Measurements from ENCODE around the gene MAPKAPK2.

The MAPKAPK2 gene

DNA sequence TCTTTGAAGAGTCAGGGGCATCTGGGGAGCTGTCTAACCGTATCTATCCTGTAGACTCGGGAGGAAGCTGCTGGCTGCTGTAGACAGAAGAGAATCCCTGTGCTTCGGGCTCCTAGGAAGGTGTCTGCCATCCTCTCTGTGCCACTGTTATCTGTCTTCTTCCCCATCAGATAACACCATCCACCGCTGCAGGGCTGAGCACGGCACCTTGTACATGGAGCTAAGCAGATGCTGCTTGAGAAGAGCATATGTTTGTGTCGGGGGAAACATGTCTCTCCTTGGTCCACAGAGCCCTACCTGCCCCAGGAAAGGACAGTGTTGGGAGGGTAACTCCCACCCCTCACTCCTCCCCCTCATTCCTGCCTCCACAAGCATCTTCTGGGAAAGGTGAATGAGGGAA, 1.4 kb upstream of the MAPKAPK2 start:
- no peak for DNase-seq (ENCODE audit: low read depth in 2 of 2)

DNA sequence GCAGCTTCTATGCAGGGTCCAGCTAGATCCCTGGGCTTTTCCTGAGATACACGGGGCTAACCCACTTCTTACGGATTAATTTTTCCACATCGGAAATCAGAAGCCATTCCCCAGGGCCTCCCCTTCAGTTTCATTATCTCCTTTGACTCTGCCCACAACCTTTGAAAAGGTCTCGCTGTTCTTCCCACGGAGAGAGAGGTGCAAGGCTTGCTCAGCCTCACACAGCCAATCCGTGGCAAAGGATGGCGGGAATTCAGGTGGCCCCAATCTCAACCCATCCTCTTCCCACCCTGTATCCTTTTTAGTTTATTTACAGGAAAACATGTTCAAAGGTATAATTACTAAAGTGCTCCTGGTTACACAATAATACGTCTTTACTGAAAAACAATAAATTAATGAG, 702 bp upstream of the MAPKAPK2 start:
- DNase-seq (ENCODE audit: low read depth in 2 of 2) = no peak

DNA sequence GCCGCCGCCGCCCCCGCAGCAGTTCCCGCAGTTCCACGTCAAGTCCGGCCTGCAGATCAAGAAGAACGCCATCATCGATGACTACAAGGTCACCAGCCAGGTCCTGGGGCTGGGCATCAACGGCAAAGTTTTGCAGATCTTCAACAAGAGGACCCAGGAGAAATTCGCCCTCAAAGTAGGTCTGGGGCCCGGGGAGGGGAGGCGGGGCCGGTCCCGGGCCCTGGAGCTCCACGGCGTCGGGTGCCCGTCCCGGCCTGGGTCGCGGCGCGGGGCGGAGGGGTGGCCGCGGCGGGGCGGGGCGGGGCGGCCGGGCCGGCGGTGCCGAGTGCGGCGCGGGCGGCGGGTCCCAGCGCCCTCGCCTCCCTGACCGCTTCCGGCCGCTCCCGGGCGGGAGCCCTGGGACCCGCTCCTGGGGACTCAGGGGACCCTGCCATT, 646 bp downstream of the MAPKAPK2 start:
- DNase-seq (ENCODE audit: low read depth in 2 of 2) = peak; percentile 32 to 37

DNA sequence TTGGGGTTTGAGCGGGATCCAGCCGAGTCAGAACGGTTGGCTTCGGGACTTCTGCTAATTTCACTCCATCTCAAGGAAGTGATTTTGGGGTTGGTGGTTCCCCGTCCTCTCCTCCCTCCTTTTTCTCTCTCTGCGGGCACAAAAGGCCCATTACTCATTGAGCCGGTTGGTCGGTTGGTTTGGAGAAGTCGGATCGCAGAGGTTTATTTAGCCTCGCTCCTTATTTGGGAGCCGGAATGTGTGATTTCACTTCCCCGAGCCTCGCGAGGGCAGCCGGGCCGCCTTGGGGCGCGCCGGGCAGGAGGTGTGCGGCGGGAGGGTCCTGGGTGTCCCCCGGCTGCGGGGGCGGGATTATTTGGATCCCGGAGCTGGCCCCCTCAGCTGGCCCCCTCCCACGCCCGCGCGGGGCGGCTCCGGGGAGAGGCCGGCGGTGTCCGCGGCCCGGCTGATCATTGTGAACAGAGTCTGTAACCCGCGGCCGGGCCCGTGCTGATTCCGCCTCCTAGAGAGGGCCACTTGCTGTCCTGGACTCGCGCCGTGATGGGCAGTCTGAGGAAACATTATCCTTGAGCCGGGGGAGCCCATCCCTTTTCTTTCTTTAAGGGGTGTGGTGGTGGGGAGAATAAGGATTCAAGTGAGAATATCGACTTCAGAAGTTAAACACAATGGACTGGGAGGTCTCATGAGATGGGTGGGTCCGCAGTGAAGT, 1.2 kb downstream of the MAPKAPK2 start:
- DNase-seq (ENCODE audit: low read depth in 2 of 2) = peak; percentile 32 to 40

DNA sequence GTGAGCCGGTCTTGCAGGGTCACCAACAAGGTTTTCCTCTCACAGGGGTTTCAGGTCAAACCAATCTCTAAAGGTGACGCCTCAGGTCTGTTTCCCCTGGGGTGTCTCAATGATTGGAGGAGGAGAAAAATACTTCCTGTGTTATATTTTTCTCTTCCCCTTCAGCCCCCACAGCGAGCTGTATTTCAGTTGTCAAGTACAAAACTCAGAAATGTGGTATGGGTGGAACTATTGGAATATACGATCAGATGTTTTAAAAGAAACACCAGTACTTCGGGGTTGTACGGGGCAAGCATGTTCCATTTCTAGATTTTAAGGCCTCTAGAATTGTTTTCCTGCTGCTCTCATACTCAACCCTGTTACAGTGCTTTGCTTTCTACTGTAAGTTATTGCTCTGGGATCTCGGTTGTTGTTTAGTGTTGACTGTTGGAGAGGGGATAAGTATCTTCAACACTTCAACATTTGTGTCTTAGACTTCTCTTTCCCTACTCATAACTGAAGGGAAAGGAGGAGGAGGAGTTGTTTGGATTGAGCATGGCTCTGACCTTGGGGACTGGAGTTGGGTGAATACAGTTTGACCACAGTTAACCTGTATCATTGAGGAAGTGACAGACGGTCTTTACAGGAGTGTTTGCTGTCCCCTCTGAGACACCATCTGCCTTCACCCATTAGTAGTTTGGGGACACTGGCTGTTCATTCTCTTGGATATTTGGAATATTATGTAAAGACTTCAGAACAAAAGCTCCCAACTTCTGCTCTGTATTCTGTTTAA, 2.0 kb downstream of the MAPKAPK2 start:
- no peak for DNase-seq (ENCODE audit: low read depth in 2 of 2)

DNA sequence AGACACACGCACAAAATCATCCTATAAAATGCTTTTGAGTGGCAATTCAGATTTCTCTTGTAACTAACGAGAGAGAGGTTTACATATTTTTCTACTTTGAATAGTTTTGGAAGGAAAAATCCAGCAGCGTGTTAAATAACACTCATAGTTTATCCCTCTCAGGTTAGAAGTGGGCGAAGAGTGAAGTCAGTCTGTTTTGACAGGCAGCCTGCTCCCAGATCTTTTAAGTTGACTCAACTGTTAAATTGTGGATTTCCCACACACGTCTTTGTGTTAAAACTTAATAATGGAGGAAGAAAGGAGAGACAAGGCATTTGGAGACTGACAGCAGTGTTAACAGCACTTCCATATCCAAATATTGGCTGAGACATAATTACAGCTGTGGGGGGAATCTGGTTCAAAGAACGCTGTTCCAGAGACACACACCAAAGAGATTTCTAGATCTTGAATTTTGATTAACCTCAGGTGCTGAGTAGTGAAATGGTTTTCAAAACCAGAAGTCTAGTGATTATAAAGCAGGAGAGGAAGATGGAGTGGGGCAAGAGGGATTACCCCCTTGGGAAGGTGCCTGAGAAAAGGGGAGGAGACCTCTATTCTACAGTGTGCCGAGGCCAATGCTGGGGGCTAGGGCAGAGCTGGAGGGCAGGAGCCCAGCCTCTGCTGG, 2.7 kb downstream of the MAPKAPK2 start:
- no peak for DNase-seq (ENCODE audit: low read depth in 2 of 2)

DNA sequence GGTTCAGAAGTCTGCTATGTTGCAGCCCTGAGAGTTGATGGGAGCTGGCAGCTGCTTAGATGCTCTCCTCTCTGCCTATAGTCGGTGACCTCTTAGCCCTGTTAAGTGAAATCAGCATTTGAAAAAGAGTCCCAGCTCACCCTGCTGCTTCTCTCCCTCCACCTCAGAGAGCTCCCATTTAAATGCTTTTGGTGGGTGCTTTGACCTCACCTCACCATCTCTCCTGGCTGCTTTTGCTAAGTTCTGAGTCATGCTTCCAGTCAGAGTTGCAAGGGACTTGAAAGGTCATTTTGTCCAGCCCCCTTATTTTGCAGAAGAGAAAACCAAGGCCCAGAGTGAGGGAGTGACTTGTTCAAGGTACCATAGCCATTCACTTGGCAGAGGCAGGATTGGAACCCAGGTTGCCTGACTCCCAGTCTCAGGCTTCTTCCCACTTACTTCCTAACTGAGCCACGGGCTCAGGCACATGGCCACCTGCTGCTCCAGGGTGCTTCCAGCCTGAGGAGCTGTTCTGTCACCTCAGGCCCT, 3.3 kb downstream of the MAPKAPK2 start:
- DNase-seq (ENCODE audit: low read depth in 2 of 2) = no peak

DNA sequence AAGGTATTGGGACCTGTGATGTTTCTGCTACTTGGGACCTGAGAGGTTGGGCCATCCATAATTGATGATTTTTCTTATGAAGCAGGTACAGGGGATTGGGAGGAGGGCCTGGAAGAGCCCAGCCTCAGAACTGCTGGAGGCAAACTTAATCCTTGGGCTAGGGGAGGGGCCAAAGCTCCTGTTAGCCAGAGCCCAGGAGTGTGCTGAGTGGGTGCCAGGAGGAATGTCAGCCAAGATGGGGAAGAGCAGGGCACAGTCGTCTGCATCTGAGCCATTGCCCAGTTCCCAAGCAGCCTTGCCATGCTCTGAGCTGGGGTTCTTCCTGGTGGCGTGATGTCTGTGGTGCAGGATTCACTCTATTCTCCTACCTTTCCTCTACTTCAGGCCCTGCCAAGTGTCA, 5.8 kb downstream of the MAPKAPK2 start:
- DNase-seq (ENCODE audit: low read depth in 2 of 2) = no peak

DNA sequence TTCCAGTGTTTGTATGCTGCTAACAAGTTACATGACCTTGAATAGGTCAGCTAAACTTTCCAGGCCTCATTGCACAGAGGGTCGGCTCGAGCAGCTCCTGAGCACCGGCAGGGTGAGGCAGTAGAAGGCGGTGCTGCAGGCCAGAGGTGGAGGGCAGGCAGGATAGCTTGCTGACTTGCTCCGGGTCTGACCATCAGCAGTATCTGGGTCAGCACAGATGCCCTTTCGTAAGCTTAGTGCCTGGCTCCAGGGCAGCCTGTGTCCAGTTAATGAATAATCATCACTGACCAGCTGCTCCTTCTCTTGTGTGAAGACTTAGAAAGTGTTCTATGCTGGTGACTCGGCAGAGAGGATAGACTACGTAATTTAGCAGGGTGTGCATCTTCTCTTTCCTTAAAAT, 6.9 kb downstream of the MAPKAPK2 start:
- DNase-seq (ENCODE audit: low read depth in 2 of 2) = no peak

DNA sequence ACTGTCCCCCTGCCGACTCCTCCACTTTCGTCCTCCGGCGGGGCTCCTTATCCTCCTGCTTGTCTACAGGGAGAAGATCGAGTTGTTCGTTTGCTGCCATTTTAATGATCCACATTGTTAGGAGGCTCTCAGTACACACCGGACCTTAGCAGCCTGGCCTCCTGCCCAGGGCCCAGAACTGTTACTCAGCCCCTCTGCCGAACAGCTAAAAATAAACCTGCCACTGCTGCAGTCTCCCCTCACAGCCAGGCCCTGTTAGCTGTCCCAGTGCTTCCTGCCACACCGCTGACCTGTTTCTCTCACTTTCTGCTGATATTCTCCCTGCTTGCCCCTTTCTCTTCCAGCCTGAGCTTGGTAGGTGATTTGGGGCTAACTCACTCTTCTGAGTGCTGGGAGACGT, 8.3 kb downstream of the MAPKAPK2 start:
- no peak for DNase-seq (ENCODE audit: low read depth in 2 of 2)

DNA sequence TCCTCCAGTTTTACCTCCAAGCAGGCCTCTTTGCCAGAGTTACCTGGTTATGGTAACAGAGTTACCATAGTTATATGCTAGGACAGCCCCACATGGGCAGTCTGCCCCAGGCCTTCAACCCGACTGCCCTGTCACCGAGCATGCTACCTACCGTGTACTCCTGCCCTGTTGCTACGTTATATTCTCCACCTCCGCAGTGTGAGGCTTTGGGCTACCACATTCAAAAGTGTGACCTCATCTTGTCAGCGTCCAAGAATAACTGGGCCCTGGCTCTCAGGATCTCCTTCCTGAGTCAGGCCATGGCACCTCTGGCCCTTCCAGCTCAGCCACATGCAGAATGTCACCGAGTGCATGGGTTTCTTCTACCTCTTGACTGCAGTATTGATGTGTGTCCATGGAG, 8.9 kb downstream of the MAPKAPK2 start:
- no peak for DNase-seq (ENCODE audit: low read depth in 2 of 2)

DNA sequence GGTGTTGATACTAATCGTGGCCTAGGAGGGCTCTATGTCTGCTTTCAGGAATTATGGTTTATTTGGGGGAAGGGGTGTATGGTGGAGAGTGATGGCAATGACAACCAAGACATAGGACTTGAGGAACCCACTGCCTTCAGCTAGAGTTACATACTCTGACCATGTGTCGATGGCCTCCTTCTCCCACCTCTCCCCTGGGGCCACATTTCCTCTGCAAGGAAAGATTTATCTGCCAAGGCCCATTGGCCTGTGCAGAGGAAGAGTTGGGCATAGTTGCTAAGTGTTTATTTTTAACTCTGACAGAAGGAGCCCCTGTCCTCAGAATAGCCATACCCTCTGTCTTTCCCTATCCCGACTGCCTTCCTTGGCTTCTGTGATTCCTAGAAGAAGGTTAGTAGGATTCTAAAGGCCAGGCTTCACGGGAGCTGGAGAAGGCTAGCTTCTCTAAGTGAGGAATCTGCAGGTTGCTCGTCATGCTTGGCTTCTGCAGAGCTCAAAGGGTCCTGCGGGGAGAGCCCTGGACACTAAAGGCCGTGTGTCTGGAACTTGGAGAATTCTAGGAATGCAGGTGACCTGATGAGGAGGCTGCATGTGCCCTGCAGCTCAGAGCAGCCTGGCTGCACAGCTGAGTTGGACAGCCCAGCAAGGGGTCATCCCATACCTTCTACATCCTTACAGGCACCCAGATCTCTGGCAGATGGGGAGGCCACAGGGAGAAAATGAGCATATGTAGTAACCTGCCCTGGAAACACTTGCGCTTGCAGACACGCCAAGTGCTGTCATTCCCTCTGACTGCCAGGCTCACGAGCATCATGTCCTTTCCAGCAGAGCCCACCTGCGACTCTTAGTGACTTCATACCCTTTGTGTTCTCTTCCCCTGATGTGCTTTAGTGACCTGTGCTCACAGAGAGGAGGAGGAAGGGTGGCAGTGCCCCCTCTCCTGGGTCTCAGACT, 9.7 kb downstream of the MAPKAPK2 start:
- no peak for DNase-seq (ENCODE audit: low read depth in 2 of 2)

DNA sequence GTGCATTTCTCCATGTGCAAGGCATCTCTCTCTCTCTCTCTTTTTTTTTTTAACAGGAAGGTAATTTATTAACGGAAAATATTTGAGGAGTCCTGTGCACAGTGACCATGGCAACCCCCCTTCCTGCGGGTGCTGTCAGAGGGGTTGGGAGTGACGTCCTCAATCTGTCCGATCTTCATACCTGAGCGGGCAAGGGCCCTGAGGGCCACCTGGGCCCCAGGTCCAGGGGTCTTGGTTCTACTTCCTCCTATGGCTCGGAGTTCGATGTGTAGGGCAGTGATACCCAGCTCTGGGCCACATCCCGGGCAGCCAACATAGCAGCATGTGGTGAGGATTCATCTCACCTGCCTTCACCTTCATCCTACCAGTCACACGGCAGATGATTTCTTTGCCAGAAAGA, 11.0 kb downstream of the MAPKAPK2 start:
- DNase-seq (ENCODE audit: low read depth in 2 of 2) = no peak

DNA sequence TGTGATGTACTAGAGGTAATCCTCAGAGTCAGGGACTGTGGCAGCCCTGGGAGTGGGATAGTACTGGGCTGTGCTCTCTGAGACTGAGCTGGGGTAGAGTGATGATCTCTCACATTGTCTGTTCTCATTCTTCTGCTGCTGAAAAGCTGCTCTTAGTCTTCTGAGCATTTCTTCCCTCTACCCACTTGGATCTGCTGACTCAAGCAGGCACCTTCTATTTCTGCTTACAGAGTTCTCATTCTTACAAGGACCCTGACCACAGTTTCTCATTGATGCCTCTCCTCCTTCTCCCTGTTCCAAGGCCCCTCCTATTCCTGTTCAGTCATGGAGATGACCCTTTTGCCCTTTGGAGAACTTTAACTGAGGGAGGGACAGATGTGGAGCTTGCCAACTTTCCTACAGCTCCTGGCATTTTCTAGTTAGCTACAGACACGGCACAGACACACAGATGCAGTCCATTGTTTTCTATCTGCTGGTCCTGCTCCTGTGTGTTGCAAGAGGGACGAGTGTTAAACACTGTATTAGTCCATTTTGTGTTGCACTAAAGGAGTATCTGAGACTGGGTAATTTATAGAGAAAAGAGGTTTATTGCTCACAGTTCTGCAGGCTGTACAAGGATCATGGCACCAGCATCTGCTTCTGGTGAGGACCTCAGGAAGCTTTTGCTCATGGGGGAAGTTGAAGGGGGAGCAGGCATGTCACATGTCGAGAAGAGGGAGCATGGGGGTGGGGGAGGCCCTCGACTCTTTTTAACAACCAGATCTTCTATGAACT, 12.3 kb downstream of the MAPKAPK2 start:
- DNase-seq (ENCODE audit: low read depth in 2 of 2) = no peak

DNA sequence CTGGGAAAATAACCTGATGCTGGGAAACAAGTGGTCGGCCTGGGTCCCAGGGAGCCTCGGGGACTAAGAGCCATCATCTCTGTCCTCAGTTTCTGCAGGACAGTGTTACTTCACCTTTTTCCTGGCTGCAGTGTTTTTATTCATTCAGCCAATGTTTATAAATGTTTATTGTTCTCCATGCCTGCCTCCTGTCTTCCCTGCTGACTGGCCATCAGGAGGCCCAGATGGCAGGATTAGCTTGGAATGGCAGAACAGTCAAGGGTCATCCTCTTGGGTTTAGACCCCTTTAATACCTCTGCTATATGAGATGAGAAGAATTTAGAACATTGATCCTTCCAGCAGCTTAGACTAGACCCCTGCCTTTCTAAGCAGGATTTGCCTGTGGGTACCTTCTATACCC, 13.3 kb downstream of the MAPKAPK2 start:
- no peak for DNase-seq (ENCODE audit: low read depth in 2 of 2)

DNA sequence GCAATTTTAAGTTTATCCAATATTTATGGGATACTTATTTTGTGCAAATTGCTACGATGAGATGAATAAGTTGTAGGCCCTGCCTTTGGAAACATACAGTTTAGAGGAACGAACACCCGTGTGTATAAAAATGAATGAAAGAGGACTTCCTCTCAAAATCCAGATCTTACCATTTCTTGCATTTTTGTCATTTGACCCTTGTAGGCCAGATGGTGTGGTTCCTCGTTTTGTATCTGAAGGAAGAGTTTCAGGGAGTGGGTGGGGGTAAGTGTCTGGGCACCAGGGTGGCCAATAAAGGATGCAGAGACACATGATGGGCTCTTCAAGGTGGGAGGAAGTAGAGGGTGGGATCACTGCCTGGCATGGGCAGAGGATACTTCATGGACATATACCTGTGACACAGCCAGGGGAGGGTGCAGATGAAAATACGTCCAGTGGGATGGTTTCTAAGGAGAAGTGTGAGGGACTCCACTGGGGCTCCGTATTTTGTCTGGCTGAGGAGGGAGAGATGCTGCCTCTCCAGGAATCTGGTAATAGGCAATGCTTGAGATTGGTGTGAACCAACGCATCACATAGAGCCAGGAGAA, 14.4 kb downstream of the MAPKAPK2 start:
- no peak for DNase-seq (ENCODE audit: low read depth in 2 of 2)

DNA sequence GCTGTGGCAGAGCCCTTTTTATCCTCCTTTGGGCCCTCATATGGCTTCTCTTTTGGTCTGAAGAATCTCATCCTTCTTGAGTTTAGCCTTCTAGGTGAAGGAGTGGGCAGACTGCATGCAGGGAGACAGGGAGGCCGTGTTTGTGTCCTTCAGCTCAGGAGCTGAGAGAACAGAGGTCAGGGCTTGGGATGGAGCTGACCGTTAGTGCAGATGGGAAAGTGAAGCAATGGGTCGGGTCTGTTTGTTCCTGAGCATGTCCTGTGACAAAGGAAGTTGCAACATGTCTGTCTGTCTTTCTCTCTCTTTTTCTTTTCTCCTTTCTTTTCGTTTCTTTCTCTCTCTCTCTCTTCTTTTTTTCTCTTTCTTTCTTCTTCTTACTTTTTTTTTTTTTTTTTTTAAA, 14.9 kb downstream of the MAPKAPK2 start:
- DNase-seq (ENCODE audit: low read depth in 2 of 2) = no peak

DNA sequence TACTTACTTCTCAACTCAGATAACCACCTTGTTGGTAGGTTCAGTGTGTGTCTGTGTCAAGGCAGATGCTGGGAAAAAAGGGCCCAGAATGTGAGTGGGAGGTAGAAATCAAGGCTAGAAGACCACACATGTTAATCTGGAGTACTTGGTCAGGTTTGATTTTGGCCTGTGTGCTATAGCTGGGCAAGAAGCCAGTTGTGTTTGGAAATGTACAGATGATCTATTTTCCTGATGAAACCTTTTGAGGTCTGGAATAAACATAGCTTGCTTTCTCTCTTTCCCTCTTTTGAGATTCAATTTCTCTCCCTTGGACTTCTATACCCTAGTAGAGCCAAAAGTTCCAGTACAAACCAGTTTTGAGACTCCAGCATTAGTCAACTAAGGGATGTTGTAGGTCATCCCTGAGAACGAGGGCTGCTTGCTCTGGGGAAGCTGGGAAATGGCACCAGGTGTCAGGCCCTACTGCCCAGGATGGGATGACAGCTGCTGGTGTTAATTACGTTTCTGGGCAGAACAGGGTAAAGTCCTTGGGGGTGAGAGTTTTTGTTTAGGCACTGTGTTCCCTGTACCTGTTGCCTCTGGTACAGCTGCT, 15.8 kb downstream of the MAPKAPK2 start:
- DNase-seq (ENCODE audit: low read depth in 2 of 2) = no peak

DNA sequence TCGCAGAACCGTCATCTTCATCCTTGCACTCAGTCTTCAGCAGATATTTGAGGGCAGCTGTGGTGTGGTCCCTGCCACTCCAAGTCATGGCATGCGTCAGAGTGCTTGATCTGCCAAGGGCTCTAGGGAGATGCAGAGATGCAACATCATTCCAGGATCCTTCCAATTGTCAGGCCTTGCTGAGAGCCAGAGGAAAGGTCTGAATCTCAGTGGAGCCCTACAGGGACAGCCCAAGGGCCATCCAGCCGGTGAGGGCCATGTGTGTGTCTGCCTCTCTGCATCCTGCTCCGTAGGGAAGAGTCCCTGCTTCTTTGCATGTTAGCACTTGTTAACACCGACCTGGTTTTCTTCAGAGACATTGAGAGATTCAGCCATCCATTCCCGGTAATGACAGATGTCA, 17.6 kb downstream of the MAPKAPK2 start:
- no peak for DNase-seq (ENCODE audit: low read depth in 2 of 2)

DNA sequence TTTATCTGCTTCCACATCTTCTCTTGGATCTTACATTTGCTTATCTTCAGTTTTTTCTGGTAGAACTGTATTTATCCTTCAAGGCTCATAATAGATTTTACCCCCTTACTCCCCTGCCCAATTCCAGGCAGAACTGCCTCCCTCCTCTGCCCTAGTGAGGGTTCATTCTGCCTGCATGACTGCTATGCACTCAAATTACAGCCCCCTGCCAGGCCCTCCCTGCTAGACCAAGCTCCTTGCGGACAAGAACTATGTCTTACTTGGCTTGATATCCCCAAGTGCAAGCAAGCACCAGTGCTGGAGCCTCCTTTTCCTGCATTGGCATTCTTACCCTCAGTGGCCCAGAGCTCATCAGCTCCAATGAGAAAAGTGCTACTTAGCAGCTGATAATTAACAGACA, 18.1 kb downstream of the MAPKAPK2 start:
- DNase-seq (ENCODE audit: low read depth in 2 of 2) = no peak
